ENCODE measurements around the gene CEBPE. TPM values are rescaled to one million over a fixed set of nuclear protein-coding genes. Genes with fewer than 3 reads are reported as not detected.

Gene CEBPE
- total and polyA plus RNA-seq, 2 donors (not counting 1 experiment from before 2014, with no cell fraction given), result 0.37 to 0.45 TPM

DNA sequence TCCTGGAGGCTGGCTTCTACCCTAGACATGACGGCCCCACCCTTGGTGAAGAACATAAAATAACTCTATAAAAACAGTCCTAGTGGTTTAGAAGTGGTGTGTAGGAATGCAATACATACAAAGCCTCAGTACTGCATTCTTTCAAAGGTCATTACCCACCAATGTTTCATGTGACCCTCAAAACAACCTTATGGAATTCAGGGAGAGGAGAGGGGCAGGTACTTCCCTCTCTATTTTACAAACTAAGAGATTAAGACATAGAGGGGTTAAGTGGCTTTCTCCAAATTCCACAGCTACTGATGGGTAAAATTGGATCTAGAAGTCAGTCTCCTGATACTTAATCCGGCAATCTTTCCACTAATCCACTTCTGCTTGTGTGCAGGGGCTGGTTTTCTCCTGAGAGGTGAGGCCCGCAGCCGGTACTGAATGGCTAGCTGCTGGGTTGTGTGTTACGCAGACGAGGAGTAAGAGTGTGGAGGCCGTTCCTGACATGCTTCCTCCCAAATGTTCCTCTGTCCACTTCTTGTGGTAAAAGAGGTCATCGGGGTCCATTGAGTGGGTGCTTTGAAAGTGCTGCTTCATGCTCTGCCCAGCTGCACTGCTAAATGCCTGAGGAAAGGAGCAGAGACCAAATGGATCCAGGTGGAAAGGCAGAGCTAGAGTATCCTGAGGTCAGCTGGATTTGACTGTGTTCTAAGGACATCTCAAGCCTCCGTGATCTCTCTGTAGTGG, 48.2 kb upstream of the CEBPE start:
- CTCF ChIA-PET, result no interaction called here

DNA sequence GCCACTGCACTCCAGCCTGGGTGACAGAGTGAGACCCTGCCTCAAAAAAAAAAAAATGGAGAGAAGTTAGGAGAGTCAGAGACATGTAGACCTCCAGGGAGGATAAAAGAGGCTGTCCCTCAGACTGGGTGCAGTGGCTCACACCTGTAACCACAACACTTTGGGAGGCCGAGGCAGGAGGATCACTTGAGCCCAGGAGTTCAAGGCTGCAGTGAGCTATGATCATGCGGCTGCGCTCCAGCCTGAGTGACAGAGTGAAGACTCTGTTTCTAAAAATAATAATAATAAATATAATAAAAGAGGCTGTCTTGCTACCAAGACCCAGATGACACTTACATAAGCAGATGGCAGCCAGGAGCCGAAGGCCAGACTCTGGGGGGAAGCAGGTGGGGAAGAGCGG, 45.9 kb upstream of the CEBPE start:
- ChIA-PET POLR2A (no interaction called here), CTCF (no interaction called here)
- ATAC-seq (ENCODE audit: low read depth), result no peak
- intact Hi-C loops (cut with micrococcal nuclease), result no loop called here
- H3K4me1 ChIP-seq (ENCODE audit: control insufficient read depth in 2 of 2, insufficient read depth in 2 of 2, low read length in 2 of 2), result no peaks in the 10 kb centered on the region
- TF ChIP-seq EZH2 (IDR thresholded peaks at IDR 0.05; ENCODE audit: borderline replicate concordance, insufficient read depth, low read depth, low read length, poor library complexity, severe bottlenecking), result no peak
- TF ChIP-seq, protein P1, sequence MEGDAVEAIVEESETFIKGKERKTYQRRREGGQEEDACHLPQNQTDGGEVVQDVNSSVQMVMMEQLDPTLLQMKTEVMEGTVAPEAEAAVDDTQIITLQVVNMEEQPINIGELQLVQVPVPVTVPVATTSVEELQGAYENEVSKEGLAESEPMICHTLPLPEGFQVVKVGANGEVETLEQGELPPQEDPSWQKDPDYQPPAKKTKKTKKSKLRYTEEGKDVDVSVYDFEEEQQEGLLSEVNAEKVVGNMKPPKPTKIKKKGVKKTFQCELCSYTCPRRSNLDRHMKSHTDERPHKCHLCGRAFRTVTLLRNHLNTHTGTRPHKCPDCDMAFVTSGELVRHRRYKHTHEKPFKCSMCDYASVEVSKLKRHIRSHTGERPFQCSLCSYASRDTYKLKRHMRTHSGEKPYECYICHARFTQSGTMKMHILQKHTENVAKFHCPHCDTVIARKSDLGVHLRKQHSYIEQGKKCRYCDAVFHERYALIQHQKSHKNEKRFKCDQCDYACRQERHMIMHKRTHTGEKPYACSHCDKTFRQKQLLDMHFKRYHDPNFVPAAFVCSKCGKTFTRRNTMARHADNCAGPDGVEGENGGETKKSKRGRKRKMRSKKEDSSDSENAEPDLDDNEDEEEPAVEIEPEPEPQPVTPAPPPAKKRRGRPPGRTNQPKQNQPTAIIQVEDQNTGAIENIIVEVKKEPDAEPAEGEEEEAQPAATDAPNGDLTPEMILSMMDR (IDR thresholded peaks at IDR 0.05), result no peak
- no peaks in the 10 kb centered on the region for H3K79me2 ChIP-seq (ENCODE audit: control insufficient read depth, insufficient read depth, low read length)
- no peak overlapping the region for H2AFZ ChIP-seq (ENCODE audit: insufficient read depth, low read depth, low read length, poor library complexity, severe bottlenecking)
- no peak overlapping the region for H3K9ac ChIP-seq (ENCODE audit: low read length)
- H3K4me3 ChIP-seq (ENCODE audit: control extremely low read depth in 1 of 5, extremely low read depth in 1 of 5, insufficient read depth in 1 of 5, low read depth in 2 of 5, low read length in 4 of 5), result no peak overlapping the region
- no peak overlapping the region for H3K27ac ChIP-seq (ENCODE audit: low read length in 2 of 2)
- Mint-ChIP-seq H3K4me3 (no peak overlapping the region), H3K27me3 (no peaks in the 10 kb centered on the region), H3K27ac (no peak overlapping the region), H3K9me3 (ENCODE audit: insufficient read depth) (no peaks in the 10 kb centered on the region), H3K4me1 (no peaks in the 10 kb centered on the region)
- no peaks in the 10 kb centered on the region for H4K20me1 ChIP-seq (ENCODE audit: control insufficient read depth, insufficient read depth, low read length, poor library complexity, severe bottlenecking)
- H3K4me2 ChIP-seq (replicated peaks; ENCODE audit: low read depth, low read length, poor library complexity, severe bottlenecking), result no peak overlapping the region
- WGBS (ENCODE audit: insufficient coverage), result 100% methylated on average over 2 of the region's 5 CpGs
- no peaks in the 10 kb centered on the region for H3K9me3 ChIP-seq (ENCODE audit: control extremely low read depth in 1 of 3, control insufficient read depth in 2 of 3, insufficient read depth in 1 of 3, low read length in 2 of 3)
- H3K27me3 ChIP-seq (replicated peaks in 1 of 4; ENCODE audit: control extremely low read depth in 1 of 4, control insufficient read depth in 3 of 4, insufficient read depth in 4 of 4, low read length in 3 of 4), result peaks cover 0 to under 1% (median 0%) of the 10 kb centered on the region in 4 experiments
- DNase-seq, result no peak
- no peaks in the 10 kb centered on the region for H3K36me3 ChIP-seq (replicated peaks in 1 of 2; ENCODE audit: control extremely low read depth in 1 of 2, control insufficient read depth in 1 of 2, extremely low read depth in 1 of 2, insufficient read depth in 2 of 2, low read length in 1 of 2)

More for the DNA sequence above, 48.2 kb upstream of the CEBPE start:
- no peaks in the 10 kb centered on the region for H3K4me1 ChIP-seq (ENCODE audit: control insufficient read depth in 2 of 2, insufficient read depth in 2 of 2, low read length in 2 of 2)
- POLR2A ChIA-PET, result no interaction called here
- intact Hi-C loops (cut with micrococcal nuclease), result no loop called here
- peaks cover 0 to 3% (median 0%) of the 10 kb centered on the region in 4 experiments for H3K27me3 ChIP-seq (replicated peaks in 1 of 4; ENCODE audit: control extremely low read depth in 1 of 4, control insufficient read depth in 3 of 4, insufficient read depth in 4 of 4, low read length in 3 of 4)
- no peak overlapping the region for H3K4me3 Mint-ChIP-seq
- no peaks in the 10 kb centered on the region for H3K36me3 ChIP-seq (replicated peaks in 1 of 2; ENCODE audit: control extremely low read depth in 1 of 2, control insufficient read depth in 1 of 2, extremely low read depth in 1 of 2, insufficient read depth in 2 of 2, low read length in 1 of 2)
- no peaks in the 10 kb centered on the region for H3K79me2 ChIP-seq (ENCODE audit: control insufficient read depth, insufficient read depth, low read length)
- no peaks in the 10 kb centered on the region for H3K27me3 Mint-ChIP-seq
- no peaks in the 10 kb centered on the region for H3K9me3 ChIP-seq (ENCODE audit: control extremely low read depth in 1 of 3, control insufficient read depth in 2 of 3, insufficient read depth in 1 of 3, low read length in 2 of 3)
- DNase-seq (no peak), ATAC-seq (ENCODE audit: low read depth) (no peak)
- H2AFZ ChIP-seq (ENCODE audit: insufficient read depth, low read depth, low read length, poor library complexity, severe bottlenecking), result no peak overlapping the region
- H4K20me1 ChIP-seq (ENCODE audit: control insufficient read depth, insufficient read depth, low read length, poor library complexity, severe bottlenecking), result no peaks in the 10 kb centered on the region
- no peaks in the 10 kb centered on the region for H3K9me3 Mint-ChIP-seq (ENCODE audit: insufficient read depth)
- H3K27ac ChIP-seq (ENCODE audit: low read length in 2 of 2), result no peak overlapping the region
- no peaks in the 10 kb centered on the region for H3K4me1 Mint-ChIP-seq
- H3K4me3 ChIP-seq (ENCODE audit: control extremely low read depth in 1 of 5, extremely low read depth in 1 of 5, insufficient read depth in 1 of 5, low read depth in 2 of 5, low read length in 4 of 5), result no peak overlapping the region
- no peak overlapping the region for H3K9ac ChIP-seq (ENCODE audit: low read length)
- no peak overlapping the region for H3K27ac Mint-ChIP-seq
- WGBS (ENCODE audit: insufficient coverage), result 100% methylated on average over 2 of the region's 9 CpGs
- no peak overlapping the region for H3K4me2 ChIP-seq (replicated peaks; ENCODE audit: low read depth, low read length, poor library complexity, severe bottlenecking)
- no peak for TF ChIP-seq EZH2 (IDR thresholded peaks at IDR 0.05; ENCODE audit: borderline replicate concordance, insufficient read depth, low read depth, low read length, poor library complexity, severe bottlenecking)
- TF ChIP-seq, protein P1 (IDR thresholded peaks at IDR 0.05), result no peak

Measured in B cell (primary cell).